GM23248 (cell line): ENCODE data around the gene TRIM25. TPM values are rescaled to one million over a fixed set of nuclear protein-coding genes. Genes with fewer than 3 reads are reported as not detected.

Source experiments
- DNase-seq: peaks from one replicate; pipeline ENCODE4 v3.0.0-alpha.2; 2015
- H2AFZ ChIP-seq: fragments of 200-600 bp; sonication (generic); 2 replicates; pipeline ENCODE4 v1.6.1; 2016; ENCODE audit warnings: antibody characterized with exemption
- H3F3A ChIP-seq: fragments of 200-600 bp; sonication (generic); 2 replicates; pipeline ENCODE4 v1.6.1; 2016; ENCODE audit warnings: mild to moderate bottlenecking, antibody characterized with exemption, mixed run types; ENCODE audit not compliant: insufficient read depth
- H3K27ac ChIP-seq: fragments of 200-600 bp; sonication (generic); 2 replicates; pipeline ENCODE4 v1.5.1; 2016; ENCODE audit warnings: mild to moderate bottlenecking
- H3K27me3 ChIP-seq: fragments of 200-600 bp; sonication (generic); replicated peaks from 2 replicates; pipeline ENCODE4 v1.6.1; 2016; ENCODE audit warnings: mild to moderate bottlenecking; ENCODE audit not compliant: insufficient read depth
- H3K36me3 ChIP-seq: fragments of 200-600 bp; sonication (generic); 2 replicates; pipeline ENCODE4 v1.6.1; 2016; ENCODE audit warnings: low read depth, mild to moderate bottlenecking
- H3K4me1 ChIP-seq: fragments of 200-600 bp; sonication (generic); 2 replicates; pipeline ENCODE4 v1.6.1; 2016; ENCODE audit warnings: mild to moderate bottlenecking; ENCODE audit not compliant: insufficient read depth
- H3K4me2 ChIP-seq: fragments of 200-600 bp; sonication (generic); one replicate; pipeline ENCODE4 v1.6.1; 2016; ENCODE audit warnings: mild to moderate bottlenecking; ENCODE audit not compliant: unreplicated experiment
- H3K4me3 ChIP-seq: fragments of 200-600 bp; sonication (generic); 2 replicates; pipeline ENCODE4 v1.5.1; 2016; ENCODE audit warnings: mild to moderate bottlenecking
- H3K79me2 ChIP-seq: fragments of 200-600 bp; sonication (generic); 2 replicates; pipeline ENCODE4 v1.6.1; 2016; ENCODE audit warnings: mild to moderate bottlenecking; ENCODE audit not compliant: insufficient read depth
- H3K9ac ChIP-seq: fragments of 200-600 bp; sonication (generic); 2 replicates; pipeline ENCODE4 v1.6.1; 2016; ENCODE audit warnings: mild to moderate bottlenecking
- H3K9me2 ChIP-seq: fragments of 200-600 bp; sonication (generic); 2 replicates; pipeline ENCODE4 v1.6.1; 2016; ENCODE audit warnings: mixed run types, mild to moderate bottlenecking, moderate library complexity; ENCODE audit not compliant: insufficient read depth
- H3K9me3 ChIP-seq: fragments of 200-600 bp; sonication (generic); one replicate; pipeline ENCODE4 v1.6.1; 2017; ENCODE audit warnings: low read depth
- H4K20me1 ChIP-seq: fragments of 200-600 bp; sonication (generic); 2 replicates; pipeline ENCODE4 v1.6.0; 2016; ENCODE audit not compliant: insufficient read depth
- EZH2 ChIP-seq: fragments of 200-600 bp; sonication (generic); IDR thresholded peaks from 2 replicates; pipeline ENCODE4 v1.6.1; 2018; ENCODE audit warnings: antibody characterized with exemption, mild to moderate bottlenecking; ENCODE audit not compliant: insufficient read depth, poor library complexity, severe bottlenecking
- EZH2phosphoT487 ChIP-seq: fragments of 200-600 bp; sonication (generic); IDR thresholded peaks from 2 replicates; pipeline ENCODE4 v1.6.1; 2018; ENCODE audit warnings: antibody characterized with exemption, moderate library complexity, mild to moderate bottlenecking, low read depth; ENCODE audit not compliant: insufficient read depth
- WGBS, 2 experiments: methylation state at CpG; one replicate each; pipeline ENCODE4 v1.1.6; 2015 to 2017; ENCODE audit warnings: low lambda C conversion rate in 2 of 2, low coverage in 1 of 2; ENCODE audit errors: missing lambda C conversion rate in 2 of 2; 5-methylcytosine and 5-hydroxymethylcytosine counted together
- in situ Hi-C: fragments of 300-500 bp; cut with MboI; formaldehyde crosslinking; loops from 2 replicates; pipeline ENCODE4 v1.15.0; 2020
- polyA plus RNA-seq: library from polyadenylated mRNA; unstranded; fragments of >200 nt; fragmentation: Nextera tagmentation; extraction: Ambion mirVana; gene quantifications from 2 replicates; pipeline ENCODE4 v1.2.1, GENCODE V29; 2016
- total RNA-seq: library from RNA; depleted of rRNA; stranded (reverse); fragments of >200 nt; shearing (Covaris generic); gene quantifications from 2 replicates; pipeline ENCODE4 v1.2.3, GENCODE V29; 2014

Gene TRIM25
- total and polyA plus RNA-seq, 2 experiments from 2014 or later = 22.2 to 27.3 TPM

DNA sequence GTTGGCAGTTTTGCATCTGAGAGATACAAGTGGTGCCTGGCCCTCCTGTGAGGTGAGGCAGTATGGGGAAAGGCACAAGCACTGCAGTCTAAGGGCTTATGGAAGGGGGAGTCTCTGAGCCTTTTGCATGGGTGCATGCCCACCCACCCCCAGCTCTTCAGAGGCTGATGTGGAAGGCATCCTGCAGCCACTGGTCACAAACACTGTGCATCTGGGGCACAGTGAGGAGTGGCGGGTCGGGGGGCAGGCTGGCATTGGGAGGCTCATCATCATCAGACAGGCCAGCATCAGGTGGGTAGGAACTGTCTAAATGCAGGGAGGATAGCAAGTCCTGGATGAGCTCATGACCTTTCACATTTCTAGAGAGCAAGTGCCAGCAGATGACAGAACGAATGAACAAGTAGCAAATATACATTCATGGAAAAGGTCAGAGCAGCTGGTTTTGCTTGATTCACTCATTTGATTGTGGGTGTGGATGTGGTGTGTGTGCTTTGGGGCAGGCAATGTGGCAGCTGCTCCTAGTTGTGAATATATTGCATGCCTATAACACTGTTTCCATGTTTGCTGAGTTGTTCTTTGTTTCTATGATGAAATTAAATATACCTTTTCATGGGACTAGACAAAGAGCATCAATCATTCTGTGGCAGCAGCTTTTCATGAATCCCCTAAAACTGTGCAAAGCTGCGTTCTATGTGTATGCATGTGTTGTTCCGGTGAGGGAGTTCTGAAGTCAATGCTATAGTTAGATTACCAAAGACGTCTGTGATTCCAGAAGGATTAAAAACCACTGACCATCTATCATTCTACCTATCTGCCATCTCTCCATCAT lies 29.2 kb downstream of the TRIM25 start:
- Histone ChIP-seq H2AFZ (no peak overlapping the region), H3K9ac (no peak overlapping the region), H3K79me2 (no peaks in the 10 kb centered on the region), H3K27me3 (no peaks in the 10 kb centered on the region), H3K9me2 (no peaks in the 10 kb centered on the region), H3K4me2 (no peak overlapping the region), H3F3A (no peaks in the 10 kb centered on the region), H3K9me3 (no peaks in the 10 kb centered on the region), H3K36me3 (peaks cover 18% of the 10 kb centered on the region; the same call in 1 of the 2 replicates), H3K4me3 (no peak overlapping the region), H3K4me1 (no peaks in the 10 kb centered on the region), H3K27ac (no peak overlapping the region), H4K20me1 (no peaks in the 10 kb centered on the region)
- in situ Hi-C loops = no loop called here
- WGBS, 2 experiments = 80 to 82% methylated on average over 6 of the region's 6 CpGs
- no peak for DNase-seq
- TF ChIP-seq EZH2 (no peak), EZH2phosphoT487 (no peak)

DNA sequence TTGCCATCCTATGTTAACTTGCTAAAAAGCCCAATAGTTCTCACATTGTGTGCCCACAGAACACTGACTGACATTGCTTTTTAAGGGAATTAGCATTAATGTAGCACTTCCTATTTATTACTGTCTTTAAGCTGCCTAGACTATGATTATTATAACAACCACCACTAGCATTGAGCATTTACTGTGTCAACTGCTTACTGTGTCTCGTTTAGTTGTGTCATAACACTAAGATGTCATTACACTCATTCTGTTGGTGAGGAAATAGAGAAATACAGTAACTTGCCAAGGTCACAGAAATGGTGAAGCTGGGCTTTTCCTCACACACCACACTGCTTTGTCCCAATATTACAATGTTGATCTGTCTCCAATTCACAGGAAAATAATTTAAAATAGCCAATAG lies 30.2 kb downstream of the TRIM25 start:
- no peak for DNase-seq
- Histone ChIP-seq H3K79me2 (no peaks in the 10 kb centered on the region), H4K20me1 (no peaks in the 10 kb centered on the region), H3K9ac (no peak overlapping the region), H2AFZ (no peak overlapping the region), H3K36me3 (0 out of 2 replicates have a peak, but pooled peaks cover 7% of the 10 kb centered on the region), H3F3A (no peaks in the 10 kb centered on the region), H3K9me2 (no peaks in the 10 kb centered on the region), H3K4me2 (no peak overlapping the region), H3K9me3 (no peaks in the 10 kb centered on the region), H3K4me1 (no peaks in the 10 kb centered on the region), H3K4me3 (no peak overlapping the region), H3K27ac (no peak overlapping the region), H3K27me3 (no peaks in the 10 kb centered on the region)
- in situ Hi-C loops = no loop called here
- TF ChIP-seq EZH2 (no peak), EZH2phosphoT487 (no peak)
- 53 to 54% methylated on average over 1 of the region's 1 CpG for WGBS, 2 experiments

DNA sequence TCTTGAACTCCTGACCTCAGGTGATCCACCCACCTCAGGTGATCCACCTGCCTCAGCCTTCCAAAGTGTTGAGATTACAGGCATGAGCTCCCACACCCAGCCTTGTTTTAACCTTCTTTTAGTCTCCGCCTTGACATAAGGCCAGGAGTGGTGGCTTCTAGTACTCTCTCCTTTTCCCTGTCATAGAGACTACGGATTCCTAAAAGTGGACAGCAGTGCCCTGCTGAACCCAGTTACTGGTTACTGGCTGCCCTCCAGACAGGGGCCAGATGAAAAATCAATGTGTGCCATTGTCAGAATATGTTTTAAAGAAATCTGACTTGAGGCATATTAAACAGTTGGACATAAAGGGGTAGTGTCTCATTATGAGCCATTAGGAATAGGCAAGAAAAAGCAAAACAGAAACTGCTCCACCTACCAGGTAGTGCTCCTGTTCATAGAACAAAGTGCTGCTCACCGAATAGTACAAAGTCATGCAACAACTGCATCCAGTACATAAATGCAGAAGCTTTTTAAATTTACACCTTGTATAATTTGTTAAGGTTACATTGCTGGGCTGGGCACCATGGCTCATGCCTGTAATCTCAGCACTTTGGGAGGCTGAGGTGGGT lies 32.1 kb downstream of the TRIM25 start:
- Histone ChIP-seq H4K20me1 (no peaks in the 10 kb centered on the region), H3K4me2 (no peak overlapping the region), H3K27me3 (no peaks in the 10 kb centered on the region), H3K9ac (no peak overlapping the region), H3K9me3 (no peaks in the 10 kb centered on the region), H3K4me1 (no peaks in the 10 kb centered on the region), H3F3A (no peaks in the 10 kb centered on the region), H3K27ac (no peak overlapping the region), H3K79me2 (no peaks in the 10 kb centered on the region), H3K4me3 (no peak overlapping the region), H3K9me2 (no peaks in the 10 kb centered on the region), H3K36me3 (0 out of 2 replicates have a peak, but pooled peaks cover 2% of the 10 kb centered on the region), H2AFZ (no peak overlapping the region)
- WGBS, 2 experiments = 96 to 100% methylated on average over 3 of the region's 3 CpGs
- in situ Hi-C loops = no loop called here
- DNase-seq = no peak
- TF ChIP-seq EZH2phosphoT487 (no peak), EZH2 (no peak)

DNA sequence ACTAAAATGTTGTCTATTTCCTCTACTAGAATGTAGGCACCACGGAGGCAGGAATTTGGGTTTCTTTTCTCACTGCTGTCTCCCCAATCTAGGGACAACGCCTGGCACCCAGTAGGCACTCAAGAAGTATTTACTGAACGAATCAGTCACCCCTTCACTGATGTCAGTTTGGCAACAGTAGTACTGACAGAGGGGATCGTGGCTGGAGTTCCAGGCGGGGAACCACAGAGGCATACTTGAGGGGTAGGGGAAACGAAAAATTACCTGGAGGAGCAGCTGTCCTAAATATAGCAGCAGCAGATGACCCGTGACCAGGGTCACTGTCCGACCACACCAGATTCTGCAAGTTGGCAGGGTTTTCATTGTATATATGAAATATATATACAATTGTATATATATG lies 33.3 kb downstream of the TRIM25 start:
- H3K4me1 ChIP-seq = no peaks in the 10 kb centered on the region
- WGBS, 2 experiments = 77 to 81% methylated on average over 8 of the region's 8 CpGs
- H3K36me3 ChIP-seq = no peaks in the 10 kb centered on the region
- no peaks in the 10 kb centered on the region for H3K9me2 ChIP-seq
- no peaks in the 10 kb centered on the region for H3F3A ChIP-seq
- no peaks in the 10 kb centered on the region for H3K27me3 ChIP-seq
- in situ Hi-C loops = no loop called here
- no peak overlapping the region for H3K27ac ChIP-seq
- no peak overlapping the region for H3K4me2 ChIP-seq
- DNase-seq = no peak
- no peak for TF ChIP-seq EZH2phosphoT487
- no peak for TF ChIP-seq EZH2
- no peaks in the 10 kb centered on the region for H3K9me3 ChIP-seq
- no peak overlapping the region for H3K4me3 ChIP-seq
- H2AFZ ChIP-seq = no peak overlapping the region
- no peaks in the 10 kb centered on the region for H3K79me2 ChIP-seq
- H3K9ac ChIP-seq = no peak overlapping the region
- no peaks in the 10 kb centered on the region for H4K20me1 ChIP-seq
